Measurements from ENCODE around the gene GFOD2.
A peak's percentile ranks its signal among the peaks of the same experiment; 100 is the strongest.

GFOD2 gene

DNA sequence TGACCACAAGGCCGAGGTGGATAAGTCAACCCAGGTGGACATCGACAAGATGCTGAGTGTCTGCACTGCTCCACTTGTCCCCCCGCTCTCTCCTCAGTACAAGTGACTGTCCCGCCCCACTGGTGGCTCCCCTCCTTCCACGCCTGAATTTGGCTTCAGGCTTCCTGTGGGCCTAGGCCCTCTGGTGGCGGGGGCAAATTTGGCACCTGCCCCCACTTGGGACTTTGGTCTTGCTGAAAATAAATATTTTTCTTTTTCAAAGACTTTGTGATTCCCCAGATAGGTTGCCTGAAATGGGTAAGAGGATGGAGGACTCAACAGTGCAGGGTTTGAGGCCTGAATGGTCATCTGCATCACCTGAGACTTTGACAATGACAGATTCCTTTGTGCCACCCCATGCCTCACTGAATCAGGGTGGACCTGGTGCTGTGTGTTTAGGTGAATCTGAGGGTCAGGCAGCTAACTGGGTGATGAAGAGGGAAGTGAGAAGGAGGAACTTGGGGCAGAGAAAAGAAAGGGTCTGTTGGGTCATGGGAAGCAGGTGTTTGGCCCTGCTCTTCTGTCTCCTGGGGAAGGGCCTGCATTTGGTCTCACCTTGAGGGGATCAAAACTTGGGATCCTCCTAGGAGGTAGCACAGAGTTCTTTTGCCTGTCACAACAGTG, 50.5 kb downstream of the GFOD2 start:
- DNase-seq = no peak

DNA sequence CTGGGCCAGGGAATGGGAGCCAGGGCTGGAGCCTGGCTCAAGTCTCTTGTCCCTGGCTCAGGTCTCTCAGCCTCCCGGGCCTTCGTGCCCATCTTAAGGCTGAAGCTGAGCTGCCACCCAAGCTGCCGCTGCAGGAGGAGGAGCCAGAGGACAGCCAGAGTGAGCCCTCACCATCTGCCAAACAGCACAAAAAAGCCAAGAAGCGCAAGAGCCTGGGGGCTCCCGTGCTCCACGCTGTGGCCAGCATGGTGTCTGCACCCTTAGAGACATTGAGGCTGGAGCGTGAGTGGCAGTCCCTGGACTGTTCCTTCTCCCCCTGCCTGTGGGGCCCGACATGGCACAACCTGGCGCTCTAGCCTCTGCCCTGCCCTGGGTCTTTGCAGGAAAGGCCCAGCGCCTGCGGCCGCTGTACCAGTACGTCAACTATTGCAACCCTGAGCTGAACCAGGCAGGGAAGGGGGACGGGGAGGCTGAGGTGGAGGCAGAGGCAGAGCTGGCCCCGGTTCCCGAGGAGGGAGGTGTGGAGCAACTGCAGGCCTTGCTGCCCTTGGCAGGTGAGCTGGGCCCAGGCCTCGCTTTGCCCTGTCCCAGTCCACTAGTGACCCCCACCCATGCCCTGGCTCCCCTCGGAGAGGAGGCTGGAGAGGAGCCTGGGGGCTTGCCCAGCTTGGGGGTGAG, 51.2 kb downstream of the GFOD2 start:
- DNase-seq = peak; percentile 81

- no peak for DNase-seq
Measured at GRCh38 chr16:67667453-67667816, 51.7 kb downstream of the GFOD2 start.

- peak; percentile 31 for DNase-seq
Measured at GRCh38 chr16:67666559-67667452, 52.3 kb downstream of the GFOD2 start, which contains the start of the genes C16orf86 and ENKD1. TSS of gene C16orf86 (plus strand) at chr16:67666814. CDS start at chr16:67666971, 157 bp downstream. TSS of gene ENKD1 (minus strand) at chr16:67666750. CDS start at chr16:67666442, 308 bp downstream.

- DNase-seq = no peak
Measured at GRCh38 chr16:67666032-67666551, 53.0 kb downstream of the GFOD2 start.

DNA sequence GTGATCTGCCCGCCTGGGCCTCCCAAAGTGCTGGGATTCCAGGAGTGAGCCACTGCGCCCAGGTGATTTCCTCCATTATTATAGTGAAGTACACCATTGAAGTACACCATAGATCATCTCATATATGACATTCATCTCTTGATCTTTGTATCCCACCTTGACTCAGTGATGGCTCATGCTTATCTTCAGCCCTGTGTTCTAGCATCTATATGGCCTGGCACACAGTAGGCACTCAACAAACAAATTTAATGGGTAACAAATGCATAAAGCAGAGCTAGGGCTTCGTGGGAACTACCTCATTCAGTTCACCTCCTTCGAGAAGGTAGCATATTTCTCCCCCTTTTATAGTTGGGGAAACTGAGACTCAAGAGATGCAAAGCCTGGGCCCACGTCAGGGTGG, 53.5 kb downstream of the GFOD2 start:
- DNase-seq = no peak

DNA sequence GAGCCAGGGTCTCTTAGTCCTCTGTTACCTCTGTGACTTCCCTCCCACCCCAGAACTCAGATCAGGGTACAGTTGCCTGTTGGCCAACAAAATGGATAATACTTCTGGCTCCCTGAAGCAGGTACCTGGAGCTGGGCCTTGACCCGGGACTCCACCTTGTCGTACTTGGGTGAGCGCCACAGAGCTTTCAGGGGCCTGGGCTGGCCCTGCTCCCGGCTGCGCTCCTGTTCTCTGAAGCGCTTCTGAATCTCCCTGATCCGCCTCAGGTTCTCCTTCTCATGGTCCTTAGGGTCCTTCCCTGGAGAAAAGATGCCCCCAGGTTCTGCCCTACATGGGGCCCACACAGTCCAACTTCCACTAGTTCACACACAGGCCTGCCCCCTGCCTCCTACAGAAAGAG, 54.2 kb downstream of the GFOD2 start:
- no peak for DNase-seq

DNA sequence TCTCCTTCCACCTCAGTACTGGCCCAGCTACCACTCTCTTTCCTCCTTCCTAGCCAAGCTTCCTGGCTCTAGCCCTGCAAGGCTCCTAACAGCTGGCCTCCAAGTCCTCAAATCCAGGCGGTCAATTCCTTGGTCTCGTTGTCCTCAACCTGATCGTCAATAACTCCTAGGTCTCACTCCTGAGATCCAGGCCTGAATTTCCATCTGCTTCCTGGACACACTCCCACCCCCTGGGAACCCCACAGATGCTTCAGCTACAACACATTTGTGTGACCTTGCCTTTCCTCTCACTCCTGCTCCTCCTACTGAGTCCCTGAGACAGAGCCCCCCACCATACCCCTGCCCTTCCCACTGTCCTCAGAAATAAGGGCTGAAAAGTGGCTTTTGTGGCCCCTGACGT, 54.9 kb downstream of the GFOD2 start:
- no peak for DNase-seq

DNA sequence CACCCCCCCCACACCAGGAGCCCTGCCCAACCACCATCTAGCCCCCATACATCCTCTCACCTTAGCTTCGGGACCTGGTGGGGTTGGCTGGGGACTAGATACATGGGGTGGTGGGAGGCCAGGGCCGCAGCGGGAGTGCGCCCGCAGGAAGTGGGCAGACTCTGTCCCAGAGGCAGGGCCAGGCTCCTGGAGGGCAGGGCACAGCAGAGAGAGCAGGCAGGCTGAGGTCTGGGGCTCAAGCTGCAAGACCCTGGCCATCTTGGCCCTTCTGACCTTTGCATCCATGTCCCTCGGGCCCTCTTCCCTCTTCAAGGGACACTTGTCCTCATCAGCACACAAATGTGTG, 55.3 kb downstream of the GFOD2 start:
- no peak for DNase-seq

DNA sequence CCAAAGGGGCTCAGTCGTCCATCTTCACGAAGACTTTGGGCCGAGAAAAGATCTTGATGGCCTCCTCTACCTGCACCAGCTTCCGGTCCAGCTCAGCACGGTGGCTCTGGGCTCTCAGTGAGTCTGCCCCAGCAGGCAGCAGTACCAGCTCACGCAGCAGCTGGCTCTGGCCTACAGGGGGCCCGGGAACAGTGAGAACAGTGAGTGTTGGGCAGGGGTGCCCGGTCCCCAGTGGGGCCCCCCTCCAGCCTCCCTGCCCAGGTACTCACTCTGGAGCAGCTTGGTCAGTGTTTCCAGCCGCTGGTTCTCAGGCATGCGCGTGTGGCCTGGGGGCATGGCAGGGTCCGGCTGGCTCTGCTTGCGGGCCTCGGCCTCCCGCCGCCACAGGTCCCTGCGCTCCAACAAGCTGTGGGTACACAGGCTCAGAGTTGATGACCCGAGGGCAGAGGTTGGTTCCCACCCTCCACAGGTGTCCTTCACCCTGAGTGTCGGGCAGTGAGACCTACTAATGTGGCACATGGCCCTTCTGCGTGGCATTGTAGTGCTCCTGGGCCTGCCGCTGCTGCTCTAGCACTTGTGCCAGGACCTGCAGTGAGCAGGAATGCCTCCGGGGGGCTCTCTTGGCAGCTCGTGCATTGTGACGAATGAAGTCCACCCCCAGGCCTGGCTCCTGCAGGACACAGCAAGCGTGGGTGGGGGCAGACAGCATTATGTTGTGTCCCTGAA, 55.8 kb downstream of the GFOD2 start:
- DNase-seq = no peak

GRCh38 chr16:67662653-67663010, 56.5 kb downstream of the GFOD2 start:
- no peak for DNase-seq

DNA sequence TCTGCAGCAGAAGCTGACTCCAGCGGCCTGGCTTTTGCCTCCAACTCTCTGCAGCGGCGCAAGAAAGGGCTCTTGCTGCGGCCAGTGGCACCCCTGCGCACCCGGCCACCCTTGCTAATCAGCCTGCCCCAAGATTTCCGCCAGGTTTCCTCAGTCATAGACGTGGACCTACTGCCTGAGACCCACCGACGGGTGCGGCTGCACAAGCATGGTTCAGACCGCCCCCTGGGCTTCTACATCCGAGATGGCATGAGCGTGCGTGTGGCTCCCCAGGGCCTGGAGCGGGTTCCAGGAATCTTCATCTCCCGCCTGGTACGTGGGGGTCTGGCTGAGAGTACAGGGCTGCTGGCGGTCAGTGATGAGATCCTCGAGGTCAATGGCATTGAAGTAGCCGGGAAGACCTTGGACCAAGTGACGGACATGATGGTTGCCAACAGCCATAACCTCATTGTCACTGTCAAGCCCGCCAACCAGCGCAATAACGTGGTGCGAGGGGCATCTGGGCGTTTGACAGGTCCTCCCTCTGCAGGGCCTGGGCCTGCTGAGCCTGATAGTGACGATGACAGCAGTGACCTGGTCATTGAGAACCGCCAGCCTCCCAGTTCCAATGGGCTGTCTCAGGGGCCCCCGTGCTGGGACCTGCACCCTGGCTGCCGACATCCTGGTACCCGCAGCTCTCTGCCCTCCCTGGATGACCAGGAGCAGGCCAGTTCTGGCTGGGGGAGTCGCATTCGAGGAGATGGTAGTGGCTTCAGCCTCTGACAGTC, 57.0 kb downstream of the GFOD2 start:
- no peak for DNase-seq

GRCh38 chr16:67661101-67661761, 57.9 kb downstream of the GFOD2 start:
- DNase-seq = no peak

DNA sequence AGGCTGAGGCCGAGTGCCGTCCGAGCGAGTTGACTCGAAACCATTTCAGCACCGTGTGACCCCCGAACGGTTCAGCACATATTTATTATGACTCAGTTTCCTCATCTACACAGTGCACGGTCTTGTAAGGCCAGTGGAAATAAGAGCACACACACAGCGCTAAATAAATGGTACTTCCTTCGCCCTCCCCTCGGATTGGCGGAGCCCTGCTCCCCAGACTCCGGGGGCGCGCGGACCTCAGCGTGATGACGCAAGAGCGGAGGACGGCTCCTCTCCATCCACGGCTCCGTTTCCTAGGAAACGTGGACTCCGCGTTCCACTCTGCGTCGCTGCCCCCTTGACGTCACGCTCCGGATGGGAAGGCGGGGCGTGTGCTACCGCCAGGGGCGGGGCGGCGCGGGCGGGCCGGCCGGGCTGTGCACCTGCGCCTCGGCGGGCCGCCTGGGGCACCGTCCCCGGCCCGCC, 58.5 kb downstream of the GFOD2 start, which contains the start of gene PARD6A:
Gene PARD6A, plus strand, starts transcription at position 397 of the 465 bp plus-strand sequence. CDS start 79 bp downstream, outside the sequence.
- peak; percentile 86 for DNase-seq

DNA sequence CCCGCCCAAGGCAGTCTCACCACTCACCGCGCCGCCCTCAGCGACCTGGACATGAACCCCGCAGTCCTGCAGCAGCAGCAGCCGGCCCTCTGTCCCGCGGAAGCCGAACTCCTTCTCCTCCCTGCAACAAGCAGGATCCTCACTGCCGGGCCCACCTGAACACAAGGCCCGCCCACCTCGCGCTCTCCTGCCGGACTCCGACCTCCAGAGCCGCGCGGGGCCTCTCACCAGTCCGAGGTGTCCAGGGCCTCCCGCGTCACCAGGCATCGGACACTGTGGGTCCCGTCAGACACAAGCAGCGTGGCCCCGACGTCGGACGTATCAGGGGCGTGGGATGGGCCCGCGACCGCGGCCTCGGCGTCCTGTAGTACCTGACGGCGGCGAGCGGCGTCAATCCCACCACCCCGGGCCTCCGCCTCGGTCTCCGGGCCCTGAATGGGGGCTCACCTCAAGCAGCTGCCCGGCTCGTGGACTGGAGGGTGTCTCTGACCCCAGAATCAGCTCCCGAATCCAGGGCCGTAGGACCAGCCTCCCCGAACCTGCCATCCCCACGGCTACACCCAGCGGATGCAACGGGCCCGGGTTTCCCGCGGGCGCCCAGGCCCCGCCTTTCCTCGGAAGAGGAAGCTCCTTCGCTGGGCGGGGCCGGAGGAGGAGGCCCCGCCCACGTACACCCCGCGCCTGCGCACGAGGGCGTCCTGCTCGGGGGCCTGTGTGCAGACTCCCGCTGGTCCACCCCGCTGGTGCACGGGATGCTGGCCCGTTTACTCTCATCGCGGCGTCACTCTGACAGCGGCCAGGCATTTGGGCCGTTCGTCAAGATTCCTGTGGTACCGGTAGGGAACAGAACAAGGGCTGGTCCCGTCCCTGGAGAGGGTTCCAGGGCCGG, 59.2 kb downstream of the GFOD2 start, which contains the start of gene ACD:
Gene ACD, minus strand, starts transcription at position 586 of the 889 bp plus-strand sequence. Its CDS starts 40 bp downstream, at position 546.
- peak; percentile 64 for DNase-seq

DNA sequence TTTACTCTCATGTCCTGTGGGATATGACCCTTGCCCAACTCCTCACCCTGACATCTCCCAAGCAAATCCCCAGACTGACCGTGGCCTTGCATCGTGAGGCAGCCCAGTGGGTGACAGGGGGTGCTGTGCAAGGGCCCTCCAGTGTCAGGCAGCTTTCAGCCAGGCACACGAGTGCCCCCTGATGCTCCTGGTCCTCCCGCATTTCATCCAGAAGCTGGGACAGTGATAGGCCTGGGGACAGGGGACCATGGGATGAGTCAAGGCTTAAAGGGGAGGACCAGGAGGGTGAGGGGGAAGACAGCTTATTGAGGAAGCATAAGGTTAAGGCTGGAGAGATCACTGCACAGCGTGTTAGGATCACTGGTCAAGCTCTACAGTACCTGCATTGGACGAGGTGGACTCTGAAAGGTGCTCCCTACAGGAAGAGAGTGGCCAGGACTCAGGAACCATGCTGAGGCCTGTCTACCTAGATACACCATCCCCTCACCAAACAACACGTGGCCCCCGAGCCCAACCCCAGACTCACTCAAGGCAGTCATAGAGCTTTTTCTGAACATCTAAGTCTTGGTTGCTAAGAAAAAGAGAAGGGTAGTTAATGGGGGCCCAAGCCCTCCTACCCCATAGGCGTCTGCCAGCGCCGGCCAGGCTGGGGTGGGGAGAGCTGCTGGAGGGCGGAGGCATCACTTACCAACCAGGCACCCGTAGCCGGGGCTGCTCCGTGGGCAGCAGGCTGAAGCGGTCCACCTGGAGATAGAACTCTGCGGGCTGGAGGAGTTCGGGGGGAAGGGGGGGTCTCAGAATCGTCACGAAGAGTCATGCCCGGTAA, 60.1 kb downstream of the GFOD2 start:
- no peak for DNase-seq

- no peak for DNase-seq
Measured at GRCh38 chr16:67657751-67658518, 61.2 kb downstream of the GFOD2 start.

DNA sequence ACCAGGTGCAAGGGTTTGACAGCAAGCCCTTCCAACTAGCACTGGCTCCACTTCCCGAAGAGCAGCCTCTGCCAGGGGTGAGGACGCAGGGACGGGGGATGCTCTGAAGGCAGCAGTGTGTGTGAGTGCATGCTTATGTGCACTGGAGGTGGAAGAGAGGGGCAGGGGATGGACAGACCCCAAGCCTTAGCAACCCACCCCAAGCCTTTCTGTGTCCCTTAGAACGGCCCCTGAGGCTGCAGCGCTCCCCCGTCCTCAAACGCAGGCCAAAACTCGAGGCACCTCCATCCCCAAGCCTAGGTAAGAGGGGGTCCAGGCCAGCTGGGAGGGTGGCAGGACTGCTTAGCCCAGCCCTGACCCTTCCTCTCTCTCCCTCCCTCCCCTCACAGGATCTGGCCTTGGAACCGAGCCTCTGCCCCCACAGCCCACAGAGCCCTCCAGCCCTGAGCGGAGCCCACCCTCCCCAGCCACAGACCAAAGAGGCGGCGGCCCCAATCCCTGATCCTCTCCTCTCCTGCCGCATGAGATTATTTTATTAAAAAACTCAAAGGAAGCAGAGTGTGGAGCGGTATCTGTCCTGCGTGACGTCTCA, 62.0 kb downstream of the GFOD2 start:
- no peak for DNase-seq

All from SHP77 treated with DMSO at 0.1 percent for 48 hours (cell line).